Measurements from ENCODE around the gene CPM.
"Not testable (repeated sequence)": the region's sequence is repeated elsewhere in the genome, so short reads cannot be mapped to it uniquely, and the experiment has no call there.

The CPM gene

DNA sequence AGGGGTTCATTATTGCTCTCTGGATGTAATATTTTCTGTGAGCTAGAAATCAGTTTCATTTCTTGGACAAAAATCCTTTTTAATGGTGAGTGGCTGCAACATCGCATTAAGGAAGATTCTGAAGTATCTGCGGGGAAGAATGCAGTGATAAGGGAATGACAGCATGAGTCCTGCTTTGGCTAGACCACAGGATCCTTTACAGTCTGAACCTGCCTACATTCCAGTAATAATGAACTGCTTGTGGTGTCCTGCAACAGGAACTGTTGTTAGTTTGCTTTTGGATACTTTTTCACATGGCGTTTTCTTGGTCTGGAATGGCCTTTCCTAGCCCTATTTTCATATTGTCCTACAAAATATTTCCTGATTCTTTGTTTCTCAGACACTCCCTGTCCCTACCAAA lies 109.3 kb downstream of the CPM start:
- DNase-seq, result no peak

DNA sequence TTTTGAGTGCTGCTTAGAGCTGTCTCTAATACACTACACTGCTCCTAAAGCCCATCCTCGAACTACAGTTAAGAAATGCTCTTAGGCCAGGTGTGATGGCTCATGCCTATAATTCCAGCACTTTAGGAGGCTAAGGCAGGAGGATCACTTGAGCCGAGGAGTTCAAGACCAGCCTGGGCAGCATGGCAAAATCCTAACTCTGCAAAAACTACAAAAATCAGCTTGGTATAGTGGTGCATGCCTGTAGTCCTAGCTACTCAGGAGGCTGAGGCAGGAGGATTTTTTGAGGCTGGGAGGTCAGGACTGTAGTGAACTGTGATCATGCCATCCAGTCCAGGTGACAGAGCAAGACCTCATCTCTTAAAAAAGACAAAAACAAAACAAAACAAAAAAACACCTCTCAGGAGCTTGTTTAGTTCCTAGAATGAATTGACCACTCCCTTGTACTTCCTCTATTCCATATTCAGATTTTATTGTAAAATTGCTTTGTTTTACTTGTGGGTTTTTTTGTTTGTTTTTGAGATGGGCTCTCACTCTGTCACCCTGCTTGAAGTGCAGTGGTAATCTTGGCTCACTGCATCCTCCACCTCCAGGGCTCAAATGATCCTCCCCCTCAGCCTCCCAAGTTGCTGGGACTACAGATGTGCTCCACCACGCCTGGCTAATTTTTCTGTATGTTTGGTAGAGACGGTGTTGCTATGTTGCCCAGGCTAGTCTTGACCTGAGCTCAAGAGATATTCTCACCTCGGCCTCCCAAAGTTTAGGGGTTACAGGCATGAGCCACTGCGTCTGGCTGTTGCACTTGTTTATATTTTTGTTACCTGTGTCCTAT lies 111.4 kb downstream of the CPM start:
- no peak for DNase-seq

DNA sequence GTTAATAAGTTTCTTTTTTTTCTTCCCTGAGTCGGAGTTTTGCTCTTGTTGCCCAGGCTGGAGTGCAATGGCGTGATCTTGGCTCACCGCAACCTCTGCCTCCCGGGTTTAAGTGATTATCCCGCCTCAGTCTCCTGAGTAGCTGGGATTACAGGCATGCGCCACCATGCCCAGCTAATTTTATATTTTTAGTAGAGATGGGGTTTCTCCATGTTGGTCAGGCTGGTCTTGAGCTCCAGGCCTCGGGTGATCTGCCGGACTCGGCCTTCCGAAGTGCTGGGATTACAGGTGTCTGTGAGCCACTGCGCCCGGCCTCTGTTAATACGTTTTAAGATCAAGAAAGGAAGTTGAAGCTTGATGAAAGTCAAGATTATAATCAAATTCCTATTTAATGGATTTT lies 113.5 kb downstream of the CPM start:
- DNase-seq, result not testable (repeated sequence)

DNA sequence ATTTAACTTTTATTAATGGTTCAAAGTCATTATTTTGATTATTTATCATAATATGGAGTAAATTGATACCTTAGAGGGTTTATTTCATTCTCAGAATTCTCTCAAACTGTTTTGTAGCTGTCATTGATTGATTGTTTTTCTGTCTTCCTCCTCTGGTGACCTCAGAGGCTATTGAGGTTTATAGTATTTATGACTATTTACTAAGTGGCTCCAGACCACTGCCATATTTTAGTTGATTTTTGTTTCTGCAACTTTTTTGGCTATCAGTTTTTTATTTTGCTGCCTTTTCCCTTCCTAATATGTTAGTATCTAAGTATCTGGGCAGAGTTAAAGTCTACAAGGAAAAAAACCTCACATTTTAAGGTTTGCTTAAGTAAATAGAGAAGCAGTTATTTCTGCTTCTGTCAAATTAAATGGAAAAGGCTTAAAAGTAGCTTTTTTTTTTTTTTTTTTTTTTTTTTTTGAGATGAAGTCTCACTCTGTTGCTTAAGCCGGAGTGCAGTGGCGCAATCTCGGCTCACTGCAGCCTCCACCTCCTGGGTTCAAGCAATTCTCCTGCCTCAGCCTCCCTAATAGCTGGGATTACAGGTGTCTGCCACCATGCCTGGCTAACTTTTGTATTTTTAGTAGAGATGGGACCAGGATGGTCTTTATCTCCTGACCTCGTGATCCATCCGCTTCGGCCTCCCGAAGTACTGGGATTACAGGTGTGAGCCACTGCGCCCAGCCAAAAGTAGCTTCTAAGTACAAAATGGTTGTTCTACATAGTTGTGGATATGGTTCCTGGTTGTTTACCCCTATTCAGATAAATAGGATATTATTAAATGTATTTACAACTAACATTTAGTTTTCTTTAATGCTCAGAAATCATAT lies 116.8 kb downstream of the CPM start:
- DNase-seq, result no peak

DNA sequence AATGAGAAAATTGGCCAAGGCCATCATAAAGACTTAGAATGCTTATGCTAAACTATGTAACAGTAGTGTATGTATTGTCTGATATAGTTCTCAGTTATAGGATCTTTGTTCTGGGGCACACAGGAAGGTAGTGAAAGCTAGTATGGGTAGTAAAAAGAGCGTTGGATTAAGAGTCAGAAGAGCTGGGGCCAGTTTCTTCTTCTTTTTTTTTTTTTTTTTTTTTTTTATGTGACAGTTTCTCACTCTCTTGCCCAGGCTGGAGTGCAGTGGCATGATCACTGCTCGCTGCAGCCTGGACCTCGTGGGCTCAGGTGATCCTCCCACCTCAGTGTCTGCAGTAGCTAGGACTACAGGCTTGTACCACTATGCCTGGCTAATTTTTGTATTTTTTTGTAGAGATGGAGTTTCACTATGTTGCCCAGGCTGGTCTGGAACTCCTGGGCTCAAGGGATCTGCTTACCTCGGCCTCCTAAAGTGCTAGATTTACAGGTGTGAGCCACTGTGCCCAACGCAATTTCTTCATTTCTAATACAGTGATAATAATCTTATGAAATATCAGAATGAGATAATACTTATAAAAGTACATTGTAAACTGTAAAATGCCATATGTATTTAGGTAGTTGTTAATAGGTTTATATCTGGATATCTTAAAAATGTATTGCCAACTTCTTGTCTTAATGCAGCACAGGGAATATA lies 117.6 kb downstream of the CPM start:
- DNase-seq, result no peak

DNA sequence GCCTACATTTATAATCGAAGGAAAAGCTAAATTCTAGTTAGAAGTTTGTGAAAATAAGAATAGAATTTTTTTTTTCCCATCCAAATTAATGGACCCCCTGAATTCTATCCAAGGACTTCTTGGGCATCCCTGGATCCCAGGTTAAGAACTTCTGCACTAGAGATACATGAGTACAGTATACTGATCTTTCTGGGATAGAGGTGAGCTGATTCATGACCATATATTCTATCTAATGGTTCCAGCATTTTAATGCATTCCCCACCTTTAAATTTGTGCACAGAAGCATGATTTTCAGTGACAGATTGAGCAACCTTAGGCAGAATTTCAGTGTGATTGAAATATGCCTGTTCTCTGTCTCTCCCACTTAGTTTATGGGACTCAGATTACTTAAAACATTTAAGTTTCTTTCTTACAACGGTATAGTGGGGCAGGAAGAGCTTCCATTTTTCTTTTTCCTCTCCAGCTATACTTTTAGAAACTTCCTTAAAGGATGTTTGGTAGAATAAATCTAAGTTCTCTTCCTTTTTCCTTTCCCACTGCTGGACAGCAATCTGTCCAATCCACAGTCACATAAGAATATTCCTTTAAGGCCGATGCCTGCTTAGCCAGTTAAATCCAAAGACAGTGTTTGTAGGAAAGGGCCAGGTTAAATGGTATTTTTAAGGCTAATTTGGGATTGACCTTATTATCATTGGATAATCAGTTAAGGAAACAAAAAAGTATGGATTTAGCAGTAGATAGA lies 118.3 kb downstream of the CPM start:
- no peak for DNase-seq

DNA sequence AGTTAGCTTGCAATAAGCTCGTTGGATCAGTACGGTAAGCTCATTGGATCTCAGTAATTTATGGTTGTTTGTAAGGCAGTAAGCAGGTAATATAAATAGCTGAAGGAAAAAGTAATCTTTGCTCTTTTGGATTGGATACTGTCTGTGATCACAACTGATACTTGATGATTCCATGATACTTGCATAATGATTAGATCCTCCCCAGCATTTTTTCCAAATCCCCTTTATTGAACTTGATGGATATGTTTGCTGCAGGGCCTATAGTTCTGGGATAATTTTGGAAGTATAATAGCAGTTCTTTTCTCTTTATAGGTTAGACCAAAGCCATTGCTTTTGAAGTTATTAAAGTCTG lies 119.8 kb downstream of the CPM start:
- DNase-seq, result no peak

DNA sequence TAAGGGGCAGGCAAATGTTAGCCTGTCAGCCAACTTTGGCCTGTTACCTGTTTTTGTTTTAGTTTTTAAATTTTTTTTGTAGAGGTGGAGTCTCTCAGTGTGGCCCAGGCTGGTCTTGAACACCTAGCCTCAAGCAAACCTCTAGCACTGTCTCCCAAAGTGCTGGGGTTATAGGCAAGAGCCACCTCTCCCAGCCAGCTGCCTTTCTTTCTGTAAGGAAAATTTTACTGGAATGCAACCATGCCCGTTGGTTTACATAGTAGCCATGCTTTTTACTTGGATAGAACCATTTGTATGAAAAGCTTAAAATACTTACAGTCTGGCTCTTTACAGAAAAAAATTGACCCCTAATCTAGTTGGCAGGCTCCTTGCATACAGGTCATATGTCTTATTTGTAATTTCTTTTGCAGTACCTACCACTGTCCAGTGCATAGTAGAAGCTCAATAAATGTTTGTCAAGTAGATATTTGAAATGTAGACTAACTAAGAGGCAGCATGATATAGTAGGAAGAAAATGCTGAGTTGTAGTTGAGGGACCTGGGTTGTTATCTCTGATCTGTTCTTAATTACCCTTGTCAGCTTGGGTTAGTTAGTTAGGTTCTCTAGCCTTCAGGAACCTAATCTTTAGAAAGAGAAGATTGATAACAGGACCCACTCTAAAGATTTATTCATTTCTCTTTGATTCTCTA lies 120.3 kb downstream of the CPM start:
- no peak for DNase-seq

DNA sequence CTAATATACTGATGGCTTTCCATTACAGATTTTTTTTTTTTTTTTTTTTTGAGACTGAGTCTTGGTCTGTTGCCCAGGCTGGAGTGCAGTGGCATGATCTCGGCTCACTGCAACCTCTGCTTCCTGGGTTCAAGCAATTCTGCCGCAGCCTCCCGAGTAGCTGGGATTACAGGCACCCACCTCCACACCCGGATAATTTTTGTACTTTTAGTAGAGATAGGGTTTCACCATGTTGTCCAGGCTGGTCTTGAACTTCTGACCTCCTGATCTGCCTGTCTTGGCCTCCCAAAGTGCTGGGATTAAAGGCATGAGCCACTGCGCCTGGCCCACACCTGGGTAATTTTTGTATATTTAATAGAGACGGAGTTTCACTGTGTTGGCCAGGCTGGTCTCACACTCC lies 121.4 kb downstream of the CPM start:
- DNase-seq, result not testable (repeated sequence)

DNA sequence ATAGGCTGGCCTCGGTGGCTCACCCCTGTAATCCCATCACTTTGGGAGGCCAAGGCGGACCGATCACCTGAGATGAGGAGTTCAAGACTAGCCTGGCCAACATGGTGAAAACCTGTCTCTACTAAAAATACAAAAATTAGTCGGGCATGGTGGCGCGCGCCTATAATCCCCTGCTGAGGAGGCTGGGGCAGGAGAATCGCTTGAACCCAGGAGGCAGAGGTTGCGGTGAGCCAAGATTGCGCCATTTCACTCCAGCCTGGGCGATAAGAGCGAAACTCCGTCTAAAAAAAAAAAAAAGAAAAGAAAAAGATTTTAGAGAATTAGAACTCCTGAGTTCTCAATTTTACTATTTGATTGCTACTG lies 123.0 kb downstream of the CPM start:
- not testable (repeated sequence) for DNase-seq

DNA sequence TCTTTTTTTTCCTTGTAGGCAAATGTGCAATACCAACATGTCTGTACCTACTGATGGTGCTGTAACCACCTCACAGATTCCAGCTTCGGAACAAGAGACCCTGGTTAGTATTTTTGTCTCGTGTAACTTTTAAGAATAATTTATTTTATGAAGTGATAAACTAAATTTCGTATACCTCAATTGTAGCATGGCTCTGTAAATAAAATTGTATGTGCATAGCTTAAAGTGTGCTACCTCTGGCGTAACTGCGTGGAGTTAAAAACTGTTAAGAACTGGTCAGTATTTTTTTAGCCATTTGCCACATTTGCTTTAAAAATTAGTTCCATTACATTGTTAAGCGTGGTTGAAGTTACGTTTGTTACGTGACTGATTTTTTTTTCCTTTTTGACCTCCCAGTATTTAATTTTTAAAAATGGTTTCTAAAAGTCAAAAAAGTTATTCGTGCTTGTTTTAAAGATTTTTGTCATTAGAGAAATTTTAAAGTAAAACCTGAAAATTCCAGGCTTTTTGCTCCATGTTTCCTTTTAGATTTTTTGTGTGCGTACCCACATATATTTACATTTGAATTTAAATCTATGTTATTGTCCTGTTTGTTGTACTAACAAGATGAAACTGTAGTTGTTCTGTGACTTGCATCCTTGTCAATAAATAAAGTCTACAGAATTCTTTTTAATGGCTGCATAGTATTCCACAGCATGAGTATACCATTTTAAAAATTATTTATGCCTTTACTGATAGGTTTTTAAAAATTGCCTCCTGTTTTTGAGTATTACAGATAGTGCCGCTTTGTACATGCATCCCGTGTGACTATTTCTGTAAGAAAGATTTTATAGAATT lies 123.6 kb downstream of the CPM start:
- DNase-seq, result no peak

DNA sequence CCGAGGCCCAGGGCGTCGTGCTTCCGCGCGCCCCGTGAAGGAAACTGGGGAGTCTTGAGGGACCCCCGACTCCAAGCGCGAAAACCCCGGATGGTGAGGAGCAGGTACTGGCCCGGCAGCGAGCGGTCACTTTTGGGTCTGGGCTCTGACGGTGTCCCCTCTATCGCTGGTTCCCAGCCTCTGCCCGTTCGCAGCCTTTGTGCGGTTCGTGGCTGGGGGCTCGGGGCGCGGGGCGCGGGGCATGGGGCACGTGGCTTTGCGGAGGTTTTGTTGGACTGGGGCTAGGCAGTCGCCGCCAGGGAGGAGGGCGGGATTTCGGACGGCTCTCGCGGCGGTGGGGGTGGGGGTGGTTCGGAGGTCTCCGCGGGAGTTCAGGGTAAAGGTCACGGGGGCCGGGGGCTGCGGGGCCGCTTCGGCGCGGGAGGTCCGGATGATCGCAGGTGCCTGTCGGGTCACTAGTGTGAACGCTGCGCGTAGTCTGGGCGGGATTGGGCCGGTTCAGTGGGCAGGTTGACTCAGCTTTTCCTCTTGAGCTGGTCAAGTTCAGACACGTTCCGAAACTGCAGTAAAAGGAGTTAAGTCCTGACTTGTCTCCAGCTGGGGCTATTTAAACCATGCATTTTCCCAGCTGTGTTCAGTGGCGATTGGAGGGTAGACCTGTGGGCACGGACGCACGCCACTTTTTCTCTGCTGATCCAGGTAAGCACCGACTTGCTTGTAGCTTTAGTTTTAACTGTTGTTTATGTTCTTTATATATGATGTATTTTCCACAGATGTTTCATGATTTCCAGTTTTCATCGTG lies 124.4 kb downstream of the CPM start:
- DNase-seq, result peak; percentile 89

DNA sequence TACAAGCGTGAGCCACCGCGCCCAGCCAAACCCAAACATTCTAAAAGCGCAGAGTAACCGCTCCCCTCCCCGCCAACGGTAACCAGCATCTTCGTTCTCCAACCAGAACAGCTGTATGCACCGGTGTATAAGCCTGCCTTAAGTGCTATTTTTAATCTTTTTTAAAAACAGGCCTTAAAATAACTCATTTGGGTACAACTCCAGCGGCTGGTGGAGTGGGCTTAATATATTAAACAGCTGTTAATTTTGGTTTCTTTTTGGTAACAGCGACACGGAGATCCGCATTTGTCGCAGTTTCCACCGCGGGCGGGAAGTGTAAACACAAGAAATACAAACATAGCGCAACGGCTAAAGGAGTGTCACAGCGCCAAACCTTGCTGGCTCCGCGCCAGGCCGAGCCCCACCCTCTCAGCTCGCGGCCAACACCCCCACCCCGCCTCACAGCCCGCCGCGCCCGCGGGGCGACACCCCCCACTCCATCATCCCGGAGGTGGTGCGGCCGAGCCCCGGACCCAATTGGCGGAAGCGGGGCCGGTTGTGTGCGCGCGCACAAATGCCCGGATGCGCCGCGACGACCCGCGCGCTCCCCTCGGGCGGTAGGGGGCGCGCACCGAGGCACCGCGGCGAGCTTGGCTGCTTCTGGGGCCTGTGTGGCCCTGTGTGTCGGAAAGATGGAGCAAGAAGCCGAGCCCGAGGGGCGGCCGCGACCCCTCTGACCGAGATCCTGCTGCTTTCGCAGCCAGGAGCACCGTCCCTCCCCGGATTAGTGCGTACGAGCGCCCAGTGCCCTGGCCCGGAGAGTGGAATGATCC lies 125.2 kb downstream of the CPM start, which contains the start of gene MDM2:
Gene MDM2, plus strand, starts transcription at position 602 of the 812 bp plus-strand sequence. CDS start 301 bp downstream, outside the sequence.
- peak; percentile 99 for DNase-seq

DNA sequence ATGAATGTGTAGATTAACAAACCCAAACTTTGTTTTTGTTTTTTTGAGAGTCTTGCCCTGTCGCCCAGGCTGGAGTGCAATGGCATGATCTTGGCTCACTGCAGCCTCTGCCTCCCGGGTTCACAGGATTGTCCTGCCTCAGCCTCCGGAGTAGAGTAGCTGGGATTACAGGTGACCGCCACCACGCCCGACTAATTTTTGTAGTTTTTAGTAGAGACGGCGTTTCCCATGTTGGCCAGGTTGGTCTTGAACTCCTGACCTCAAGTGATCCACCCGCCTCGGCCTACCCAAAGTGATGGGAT lies 125.7 kb downstream of the CPM start:
- not testable (repeated sequence) for DNase-seq

DNA sequence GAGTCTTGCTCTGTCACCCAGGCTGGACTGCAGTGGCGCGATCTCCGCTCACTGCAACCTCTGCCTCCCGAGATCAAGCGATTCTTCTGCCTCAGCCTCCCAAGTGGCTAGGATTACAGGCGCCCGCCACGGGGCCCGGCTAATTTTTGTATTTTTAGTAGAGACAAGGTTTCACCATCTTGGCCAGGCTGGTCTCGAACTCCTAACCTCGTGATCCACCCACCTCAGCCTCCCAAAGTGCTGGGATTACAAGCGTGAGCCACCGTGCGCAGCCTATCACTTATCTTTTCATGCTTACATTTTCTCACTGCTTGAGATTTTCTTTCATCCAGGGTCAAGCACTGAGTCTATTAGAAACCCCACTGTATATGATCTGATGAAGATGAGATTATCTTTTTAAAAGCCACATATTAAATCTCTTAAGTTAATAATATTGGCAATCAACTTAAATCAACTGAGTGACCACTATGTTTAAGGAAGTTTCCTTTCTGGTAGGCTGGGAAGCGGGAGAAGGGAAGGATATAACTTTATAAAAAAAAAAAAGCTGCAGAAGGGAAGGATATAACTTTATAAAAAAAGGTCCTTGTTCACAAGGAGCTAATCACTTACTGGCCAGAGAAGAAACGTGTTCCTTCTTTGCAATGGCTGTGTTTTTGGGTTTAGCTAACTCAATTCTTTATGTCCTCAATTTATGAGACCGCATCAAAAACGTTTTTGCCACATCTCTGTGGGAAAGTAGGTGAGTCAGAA lies 126.3 kb downstream of the CPM start:
- DNase-seq, result peak; percentile 9

DNA sequence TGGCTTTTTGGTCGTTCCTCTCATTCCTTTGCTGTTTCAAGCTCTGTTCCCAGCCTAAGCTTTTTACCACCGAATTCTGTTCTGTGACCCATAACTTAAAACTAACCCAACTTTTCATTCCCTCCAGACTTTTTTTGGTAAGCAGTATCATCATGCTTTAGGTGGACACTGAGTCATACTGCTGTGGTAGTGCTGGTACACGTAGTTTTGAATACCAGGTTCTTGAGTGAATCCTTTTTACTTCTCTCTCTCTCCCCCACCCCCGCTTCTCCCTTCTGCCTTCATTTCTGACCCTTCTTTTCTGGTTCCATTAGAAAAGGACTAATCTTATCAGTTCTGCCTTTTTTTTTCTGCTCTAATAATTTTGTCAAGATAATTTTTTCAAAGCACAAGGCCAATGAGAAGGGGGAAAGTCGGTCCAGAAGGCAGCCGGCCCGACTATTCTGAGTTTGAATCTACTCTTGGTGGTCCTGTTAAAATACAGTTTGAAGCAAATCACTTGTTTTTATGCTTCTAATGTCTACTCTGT lies 127.3 kb downstream of the CPM start:
- no peak for DNase-seq

DNA sequence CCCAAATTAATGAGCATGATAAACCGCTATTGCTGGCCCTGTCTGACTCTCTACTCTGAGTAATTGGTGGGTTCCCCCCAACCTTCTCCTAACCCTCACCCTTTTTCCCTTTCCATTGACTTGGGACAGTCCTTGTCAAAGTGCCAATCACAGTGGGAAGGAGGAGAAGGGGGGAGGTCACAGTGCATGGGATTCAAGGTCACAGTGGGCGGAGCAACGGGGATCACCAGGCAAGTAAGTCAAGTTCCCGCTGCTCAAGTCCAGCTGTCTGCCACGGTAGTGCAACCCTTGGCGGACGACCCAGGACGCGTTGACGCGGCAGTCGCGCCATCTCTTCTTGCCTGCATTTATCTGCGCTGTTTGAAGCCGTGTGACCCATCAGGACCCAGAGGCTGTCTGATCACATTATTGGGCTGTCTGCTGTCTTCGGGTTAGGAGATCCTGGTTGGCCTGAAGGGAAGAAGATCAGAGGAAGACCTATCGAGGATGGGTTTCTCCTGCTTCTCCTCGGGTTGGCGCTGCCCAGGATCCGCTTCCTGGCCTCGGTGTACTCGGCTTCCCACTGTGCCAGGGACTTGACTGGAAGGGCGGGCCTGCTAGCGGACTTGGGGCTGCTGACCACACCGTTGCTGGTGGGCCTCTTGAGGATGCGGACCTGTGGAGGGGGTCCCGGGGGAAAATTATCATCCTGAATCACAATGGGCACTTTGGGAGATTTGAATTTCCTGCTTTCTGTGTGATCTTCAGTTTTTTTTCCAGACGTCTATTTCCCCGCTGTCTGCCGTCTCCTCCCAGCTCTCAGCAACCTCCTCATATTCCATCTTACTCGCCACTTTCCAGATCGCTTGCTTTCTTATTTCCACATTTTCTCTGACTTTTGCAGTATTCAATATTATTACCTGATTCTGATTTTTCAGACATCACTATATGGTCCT lies 128.0 kb downstream of the CPM start:
- DNase-seq, result no peak
